Measurements from ENCODE around the gene NFATC3.

Gene NFATC3

DNA sequence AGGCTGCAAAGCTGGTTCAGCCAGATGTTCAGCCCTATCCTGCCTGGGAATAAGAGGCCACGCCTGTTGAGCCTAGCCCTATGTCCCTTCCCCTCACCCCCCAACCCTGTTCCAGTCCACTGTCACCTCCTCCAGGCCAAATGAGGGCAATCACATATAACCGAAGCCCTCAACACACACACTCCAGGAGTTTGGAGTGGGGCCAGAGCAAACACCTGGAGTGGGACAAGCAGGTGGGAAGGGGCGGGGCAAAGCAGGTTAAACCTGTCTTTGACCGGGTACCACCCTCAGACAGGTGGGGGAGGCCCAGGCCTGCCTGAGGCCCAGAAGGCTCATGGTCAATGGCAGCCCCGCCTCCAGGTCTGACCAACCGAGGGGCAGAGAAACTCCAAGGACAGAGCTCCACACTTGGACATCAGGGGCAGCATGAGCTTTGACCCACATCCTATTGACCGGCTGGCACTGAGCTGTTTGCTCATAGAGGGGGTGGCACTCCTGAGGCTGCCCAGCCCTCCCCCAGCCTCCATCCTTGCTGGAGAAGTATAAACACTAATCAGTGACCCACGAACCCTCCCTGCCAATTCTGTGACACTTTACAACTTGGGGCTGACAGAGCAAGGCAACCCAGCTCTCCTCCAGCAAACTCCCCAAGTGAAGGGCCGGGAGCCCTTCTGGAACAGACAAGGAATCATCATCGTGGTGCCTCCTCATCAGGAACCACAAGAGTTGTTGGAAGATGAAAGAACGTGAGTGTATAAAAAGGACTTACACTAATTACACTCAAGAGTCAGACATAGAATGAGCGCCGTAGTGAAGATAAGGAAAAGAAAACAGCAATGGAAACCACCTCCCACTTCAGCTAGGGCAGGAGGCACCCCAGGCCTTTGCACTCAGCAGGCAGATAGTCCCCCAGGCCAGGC, 149.3 kb downstream of the NFATC3 start:
- peak; percentile 22 to 72 for DNase-seq

DNA sequence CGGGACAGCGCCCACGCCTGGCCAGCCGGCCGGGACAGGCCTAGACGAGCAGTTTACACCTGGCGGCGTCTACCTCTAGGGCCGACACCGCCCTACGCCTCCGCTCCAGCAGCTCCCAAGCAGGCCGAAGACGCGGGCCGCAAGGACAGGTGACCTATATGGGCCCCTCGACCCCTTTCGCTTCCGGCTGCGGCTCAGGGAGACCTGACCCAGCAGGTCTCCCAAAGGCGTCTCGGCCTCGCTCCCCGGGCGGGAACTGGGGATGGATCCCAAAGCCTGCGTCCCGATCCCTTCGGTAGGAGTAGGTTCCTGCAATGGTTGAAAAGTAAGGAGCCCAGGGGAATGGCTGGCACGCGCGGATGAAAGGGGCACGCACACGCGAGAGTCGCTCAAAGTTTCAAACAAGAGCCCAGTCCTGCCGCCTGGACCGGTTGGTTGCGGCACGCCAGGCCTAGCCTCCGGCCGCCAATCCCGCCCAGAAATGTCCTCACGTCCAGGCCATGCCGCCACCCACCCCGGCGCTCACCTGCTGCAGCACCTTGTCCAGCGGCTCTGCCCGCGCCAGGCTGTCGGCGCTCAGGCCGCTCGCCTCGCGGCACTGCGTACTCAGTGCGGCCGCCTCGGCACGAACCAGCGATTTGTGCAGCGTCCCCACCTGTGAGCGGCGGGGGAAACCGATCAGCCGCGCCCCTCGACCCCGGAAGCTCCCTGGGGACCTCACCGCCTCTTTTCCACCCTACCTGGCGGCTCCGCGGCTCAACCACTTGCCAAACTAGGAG, 150.1 kb downstream of the NFATC3 start:
- no peak for DNase-seq

DNA sequence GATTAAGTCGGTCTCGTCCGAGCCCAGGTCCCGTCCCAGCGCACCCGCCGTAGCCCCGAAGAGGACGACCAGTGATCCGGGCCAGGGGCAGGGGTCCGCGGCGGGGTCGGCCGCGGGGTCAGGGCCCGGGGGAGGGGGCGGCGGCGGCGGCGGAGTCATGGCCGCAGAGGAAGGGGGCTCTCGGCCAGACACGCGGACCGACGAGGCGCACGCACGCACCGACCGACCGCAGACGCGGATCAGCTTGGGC, 150.6 kb downstream of the NFATC3 start, which contains the start of gene ESRP2:
TSS of gene ESRP2 (minus strand) at position 241 of the 250 bp plus-strand sequence. CDS start at position 159, 82 bp downstream.
- DNase-seq = peak in 1 of 2 experiments; percentile 14

DNA sequence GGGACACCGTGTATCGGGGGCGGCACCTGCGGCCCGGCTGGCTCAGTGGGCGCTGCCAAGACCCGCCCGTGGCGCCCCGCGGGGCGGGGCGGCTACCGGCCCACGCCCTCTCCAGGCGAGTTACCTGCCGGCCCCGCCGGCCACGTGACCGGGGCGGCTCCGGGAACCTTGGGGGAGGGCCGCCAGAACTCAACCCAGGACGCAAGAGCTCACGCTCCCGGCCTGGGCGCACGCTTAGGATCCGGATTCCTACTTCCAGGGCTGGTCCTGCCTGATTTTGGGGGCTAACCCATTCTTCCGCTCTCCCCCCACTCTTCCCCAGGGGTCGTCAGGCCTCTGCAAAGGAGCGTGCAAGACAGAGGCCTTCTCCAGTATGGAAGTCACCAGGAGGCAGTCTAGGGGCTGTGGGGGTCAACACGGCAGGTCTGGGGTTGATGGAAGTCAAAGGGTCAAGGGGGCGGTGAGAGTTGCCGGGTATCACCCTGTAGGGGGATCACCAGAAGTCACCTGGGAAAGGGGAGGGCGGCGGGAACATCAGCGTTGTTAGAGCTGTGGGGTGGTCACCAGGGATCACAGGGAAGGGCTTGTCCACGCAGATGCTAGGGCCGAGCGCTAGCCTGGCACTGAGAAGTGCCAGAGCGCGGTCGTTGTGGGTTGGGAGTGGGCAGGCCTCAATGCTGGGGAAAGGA, 151.1 kb downstream of the NFATC3 start:
- DNase-seq = peak; percentile 40 to 61

DNA sequence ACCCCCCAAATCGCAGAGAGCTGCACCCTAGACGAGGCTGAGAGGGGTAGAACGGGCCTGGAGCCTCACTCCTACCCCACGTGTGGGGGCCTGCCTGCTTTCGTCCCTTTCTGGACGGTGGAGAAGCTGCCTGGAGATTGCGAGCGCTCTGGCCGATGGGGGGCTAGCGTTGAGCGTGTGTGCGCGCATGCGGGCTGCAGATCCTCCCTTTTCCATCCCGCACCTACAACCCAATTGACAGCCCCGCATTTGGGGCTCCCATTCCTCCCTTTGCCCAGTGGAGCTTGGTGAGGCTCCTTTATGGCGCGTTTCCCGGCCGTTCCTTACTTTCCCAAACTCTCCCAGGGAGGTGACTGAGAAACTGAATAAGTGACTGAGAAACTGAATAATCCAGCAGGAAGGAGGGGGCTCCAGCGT, 151.7 kb downstream of the NFATC3 start:
- no peak for DNase-seq

DNA sequence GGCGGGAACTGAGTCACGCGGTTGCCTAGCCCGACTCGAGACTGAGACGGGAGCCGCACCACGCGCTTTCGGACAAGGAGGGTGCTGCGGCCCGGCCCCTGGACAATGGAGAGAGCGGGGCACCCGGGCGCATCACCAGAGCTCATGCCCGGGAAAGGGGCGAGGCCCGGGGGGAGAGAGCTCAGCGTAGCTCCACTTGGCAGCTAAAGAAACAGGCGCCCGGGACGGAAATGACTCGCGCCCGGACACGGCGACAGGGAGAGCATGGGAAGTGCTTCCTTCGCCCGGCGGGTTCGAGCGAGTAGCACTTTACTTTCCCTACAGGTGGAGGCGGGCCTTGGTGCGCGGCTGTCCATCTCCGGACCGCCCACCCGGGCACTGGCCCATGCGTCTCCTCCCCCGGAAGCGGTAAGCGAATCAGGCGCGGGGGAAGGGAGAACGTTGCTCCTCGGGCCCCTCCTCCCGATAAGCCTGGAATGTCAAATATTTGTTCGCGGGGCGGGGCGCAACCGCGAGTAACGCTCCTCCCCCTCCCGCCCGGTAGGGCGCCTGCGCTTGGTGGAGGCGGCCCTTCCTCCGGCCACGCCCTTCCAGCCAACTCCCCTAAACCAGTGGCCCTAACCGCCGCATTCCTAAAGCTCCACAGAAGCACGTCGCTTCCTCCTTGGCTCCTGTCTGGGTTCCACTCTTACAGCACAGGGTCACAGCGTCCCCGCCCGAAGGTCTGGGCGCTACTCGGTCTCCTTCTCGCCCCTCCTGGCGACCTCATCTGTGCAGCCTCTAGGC, 152.3 kb downstream of the NFATC3 start:
- DNase-seq = peak; percentile 90 to 91

DNA sequence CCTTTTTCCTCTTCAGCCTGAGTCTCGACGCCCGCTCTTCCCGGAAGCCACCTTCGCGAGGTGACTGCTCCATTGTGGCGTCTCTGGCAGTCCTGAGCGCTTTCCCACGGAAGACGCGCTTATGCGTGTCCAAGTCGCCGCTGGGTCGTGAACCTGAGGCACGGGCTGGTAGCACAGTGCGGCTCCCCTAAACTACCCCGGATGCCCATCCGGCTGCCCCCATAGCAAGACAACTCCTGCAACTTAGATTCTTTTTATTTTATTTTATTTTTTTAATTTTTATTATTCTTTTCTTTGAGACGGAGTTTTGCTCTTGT, 152.8 kb downstream of the NFATC3 start:
- no peak for DNase-seq

DNA sequence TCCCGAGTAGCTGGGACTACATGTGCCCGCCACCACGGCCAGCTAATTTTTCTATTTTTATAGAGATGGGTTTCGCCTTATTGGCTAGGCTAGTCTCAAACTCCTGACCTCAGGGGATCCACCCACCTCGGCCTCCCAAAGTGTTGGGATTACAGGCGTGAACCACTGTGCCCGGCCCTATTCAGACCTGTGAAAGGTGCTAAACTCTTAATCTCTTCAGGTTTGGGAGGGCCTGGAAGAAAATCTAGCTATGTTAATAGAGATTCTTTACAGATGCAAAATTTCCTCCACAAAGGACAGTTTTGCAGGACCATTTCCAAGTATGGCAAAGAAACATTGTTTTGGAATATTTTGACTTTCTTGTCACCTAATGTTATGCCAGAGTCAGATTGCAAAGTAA, 156.9 kb downstream of the NFATC3 start:
- no peak for DNase-seq

DNA sequence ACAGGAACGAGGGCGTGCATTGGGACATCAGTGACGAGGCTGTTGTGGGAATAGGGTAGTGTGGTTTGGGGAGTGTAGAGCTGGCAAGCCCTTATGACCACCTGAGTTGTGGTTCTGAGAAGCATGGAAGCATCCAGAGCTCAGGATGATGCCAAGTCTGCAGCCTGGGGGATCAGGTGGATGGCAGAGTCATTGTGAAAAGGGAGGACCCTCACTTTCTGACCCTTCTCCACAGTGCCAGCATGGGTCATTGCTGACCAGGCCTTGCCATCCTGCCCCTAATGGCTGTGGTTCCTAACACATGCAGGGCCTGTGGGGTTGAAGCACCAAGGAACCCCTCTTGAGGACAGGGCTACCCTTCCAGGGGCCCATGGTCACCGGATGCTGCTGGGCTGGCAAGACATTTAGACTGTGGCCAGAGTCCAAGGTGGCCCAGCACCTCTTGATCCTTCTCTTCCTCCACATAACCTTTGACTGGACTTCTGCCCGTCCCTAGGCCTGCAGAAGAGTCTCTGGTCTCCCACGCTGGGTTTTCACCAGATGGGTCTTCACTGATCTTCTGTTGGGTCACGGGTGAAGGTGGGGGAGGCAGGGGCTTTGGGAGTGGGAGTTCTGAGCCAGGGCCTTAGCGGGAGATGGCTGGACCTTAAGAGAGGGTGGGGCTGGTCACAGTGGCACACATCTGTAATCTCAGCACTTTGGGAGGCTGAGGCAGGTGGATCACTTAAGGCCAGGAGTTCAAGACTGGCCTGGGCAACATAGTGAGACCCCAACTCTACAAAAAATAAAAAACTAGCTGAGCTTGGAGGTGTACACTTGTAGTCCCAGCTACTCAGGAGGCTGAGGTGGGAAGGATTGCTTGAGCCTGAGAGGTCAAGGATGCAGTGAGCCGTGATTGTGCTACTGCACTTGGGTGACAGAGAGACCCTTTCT, 158.0 kb downstream of the NFATC3 start:
- DNase-seq = no peak

DNA sequence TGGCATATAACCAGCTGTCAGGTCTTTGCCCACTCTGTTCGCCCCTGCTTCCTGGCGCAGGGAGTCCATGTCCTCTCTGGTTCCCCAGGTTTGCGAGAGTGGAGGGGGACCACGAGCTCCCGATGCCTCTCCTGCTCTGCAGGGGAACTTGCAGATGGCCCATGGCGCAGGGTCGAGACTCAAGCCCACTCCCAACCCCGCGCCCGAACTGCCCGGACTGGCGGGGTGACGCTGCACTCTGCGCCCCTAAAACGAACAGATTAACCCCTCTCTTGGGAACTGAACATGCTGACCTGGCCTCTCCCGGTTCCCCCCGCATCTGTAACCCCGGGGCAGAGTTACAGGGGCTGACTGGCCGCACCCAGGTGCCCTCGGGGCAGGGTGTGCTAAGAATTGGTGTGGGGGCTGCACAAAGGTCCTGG, 159.3 kb downstream of the NFATC3 start:
- no peak for DNase-seq

DNA sequence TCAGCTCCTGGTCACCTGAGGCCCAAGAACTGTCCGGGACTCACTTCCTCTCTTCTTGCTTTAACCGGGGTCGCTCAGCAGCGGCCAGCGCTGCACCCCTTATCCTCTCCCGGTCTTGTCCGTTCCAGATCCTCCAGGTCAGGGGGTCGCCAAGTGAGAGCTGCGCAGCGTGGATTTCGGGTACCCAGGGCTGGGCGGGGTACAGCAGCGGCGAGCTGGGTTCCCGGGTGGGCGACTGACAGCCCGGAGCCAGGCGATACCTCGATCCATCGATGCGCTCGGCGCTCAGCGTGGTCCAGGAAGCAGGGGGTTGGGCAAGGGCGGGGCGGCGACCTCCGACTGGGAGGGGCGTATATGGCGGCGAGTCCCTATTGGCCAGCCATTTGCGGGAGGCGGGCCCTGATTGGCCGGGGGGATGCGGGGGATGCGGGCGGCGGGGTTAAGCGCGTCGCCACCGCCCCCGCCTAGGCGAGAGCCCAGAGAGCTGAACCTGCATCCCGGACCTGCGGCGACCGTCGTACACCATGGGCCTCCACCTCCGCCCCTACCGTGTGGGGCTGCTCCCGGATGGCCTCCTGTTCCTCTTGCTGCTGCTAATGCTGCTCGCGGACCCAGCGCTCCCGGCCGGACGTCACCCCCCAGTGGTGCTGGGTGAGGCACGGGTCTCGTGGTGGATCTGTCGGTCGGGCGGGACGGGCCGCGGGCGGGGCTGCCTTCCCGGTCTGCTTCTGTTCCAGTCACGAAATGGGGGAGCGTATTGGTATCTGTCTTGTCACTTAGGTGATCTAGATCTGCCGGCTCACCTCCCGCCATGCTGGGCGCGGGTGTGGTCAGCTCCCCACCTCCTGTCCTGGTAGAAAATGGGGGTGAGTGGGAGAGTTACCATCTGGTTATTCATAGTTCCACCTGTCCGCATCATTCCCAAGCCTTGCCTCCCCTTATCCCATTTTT, 160.0 kb downstream of the NFATC3 start, which contains the start of gene PLA2G15:
TSS of gene PLA2G15 (plus strand) at position 471 of the 951 bp plus-strand sequence. CDS start at position 525, 54 bp downstream.
- peak; percentile 82 to 83 for DNase-seq

DNA sequence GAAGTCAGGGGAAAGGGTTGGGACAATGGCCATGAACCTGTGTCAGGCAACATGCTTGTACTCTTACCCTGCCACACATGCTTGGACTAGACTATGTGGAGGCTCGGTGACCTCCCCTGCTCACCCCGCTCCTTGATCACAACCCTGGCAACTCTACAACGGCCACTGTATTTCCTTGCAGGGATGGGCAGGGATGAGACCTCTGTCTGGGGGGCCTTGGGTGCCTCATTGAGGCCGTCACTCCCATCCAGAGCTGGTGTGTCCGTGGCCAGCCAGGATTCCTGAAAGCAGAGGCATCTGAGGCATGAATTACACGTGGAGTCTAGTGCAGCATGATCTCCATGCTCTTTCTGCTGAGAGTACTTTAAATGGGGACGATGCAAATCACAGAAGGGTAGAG, 161.0 kb downstream of the NFATC3 start:
- DNase-seq = no peak

DNA sequence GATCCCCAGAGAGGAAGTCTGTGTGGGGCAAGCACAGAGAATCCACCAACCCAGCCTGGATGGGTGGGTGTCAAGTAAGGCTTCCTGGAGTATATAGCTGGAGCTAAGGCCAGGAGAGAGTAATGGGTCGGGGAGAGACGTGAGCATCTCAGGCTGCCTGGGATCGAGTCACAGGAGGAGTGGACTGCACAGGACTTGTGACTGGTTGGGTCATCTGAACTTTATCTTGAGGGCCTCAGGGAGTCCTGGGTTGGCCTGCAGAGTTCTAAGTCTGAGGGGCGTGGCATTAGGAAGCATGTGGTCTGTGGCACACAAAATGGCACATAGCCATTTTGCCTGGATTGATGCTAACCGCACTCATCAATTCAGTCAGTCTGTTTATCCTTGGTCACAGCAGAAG, 161.5 kb downstream of the NFATC3 start:
- no peak for DNase-seq

DNA sequence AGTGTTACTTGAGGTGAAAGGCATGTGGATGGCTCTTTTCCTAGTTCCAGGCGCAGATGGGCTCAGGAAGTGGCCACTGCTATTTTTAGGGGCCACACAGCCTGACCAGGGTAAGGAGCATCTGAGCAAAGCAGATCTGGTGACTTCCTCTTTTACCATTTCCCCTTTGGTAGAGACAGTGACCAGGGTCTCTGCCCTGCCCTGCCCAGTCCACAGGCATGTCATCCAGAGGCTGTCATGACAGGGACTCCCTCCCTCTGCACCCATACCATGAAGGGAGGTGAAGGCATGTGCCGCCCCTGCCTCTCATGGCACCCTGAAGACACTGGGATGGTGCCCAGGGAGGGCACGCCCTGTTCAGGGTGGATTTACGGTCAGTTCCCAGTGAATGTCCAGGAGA, 162.2 kb downstream of the NFATC3 start:
- DNase-seq = no peak

DNA sequence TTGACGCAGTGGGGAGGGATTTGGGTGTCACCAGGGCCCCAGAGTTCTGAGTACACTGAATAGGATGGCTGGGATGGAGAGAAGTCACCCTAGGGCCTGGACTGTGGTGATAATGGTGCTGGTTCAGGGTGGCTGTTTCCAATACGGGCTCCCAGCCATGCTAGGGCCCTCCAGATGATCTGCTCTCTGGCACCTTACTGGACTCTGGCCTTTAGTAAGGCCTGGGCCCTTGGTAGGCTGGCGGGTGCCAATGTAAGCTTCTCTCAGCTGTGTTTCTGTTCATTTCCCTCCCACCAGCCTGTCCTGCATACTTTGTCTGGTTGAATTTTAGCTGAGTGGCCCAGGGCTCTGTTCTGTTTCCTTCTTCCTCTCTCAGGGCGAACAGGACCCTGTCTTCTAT, 162.8 kb downstream of the NFATC3 start:
- DNase-seq = no peak

DNA sequence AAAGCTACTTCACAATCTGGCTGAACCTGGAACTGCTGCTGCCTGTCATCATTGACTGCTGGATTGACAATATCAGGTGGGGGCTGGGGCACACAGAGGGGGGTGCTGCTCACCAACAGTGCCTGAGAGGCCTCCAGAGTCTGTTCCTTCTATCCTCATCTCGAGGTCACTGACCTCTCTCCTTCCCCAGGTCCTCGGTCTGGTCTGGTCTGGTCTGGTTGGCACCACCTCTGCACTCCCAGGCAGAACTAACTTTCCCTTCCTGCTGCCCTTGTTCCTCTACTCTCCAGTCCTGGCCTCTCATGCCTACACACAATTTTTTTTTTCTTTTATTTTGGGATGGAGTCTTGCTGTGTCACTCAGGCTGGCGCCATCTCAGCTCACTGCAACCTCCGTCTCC, 164.2 kb downstream of the NFATC3 start:
- no peak for DNase-seq

DNA sequence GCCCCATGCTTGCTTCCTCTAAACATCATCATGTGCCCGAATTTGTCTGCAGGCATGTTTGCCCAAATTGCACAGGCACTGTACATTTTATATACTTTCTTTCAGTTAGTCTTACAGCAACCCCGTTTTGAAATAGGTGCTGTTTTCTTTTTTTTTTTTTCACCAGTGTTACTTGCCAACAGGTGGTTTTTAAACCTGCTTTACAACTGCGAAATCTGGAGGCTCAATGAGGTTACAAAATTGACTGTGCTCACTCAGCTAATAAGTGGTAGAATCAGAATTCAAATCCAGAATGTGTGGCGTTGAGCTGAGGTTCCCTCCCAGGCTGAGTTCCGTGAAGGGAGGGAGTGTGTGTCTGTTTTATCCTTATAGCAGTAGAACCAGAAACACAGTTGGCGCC, 165.8 kb downstream of the NFATC3 start:
- no peak for DNase-seq

DNA sequence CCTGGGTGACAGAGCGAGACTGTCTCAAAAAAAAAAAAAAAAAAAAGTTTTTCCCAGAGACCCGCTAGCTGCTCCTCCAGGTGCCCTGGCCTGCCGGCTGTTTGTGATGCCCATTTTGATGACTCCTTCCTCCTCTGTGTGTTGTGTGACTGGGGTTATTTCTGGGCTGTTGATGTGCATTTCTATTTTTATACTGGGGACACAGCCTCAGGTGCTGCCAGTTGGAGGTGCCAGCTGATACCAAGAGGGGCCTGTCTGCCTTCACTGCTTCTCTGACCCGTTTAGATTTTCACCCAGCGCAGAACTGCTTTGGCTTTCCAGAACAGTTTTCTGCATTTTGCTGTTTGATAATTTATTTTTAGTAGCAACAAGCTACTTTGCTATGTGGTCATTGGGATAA, 166.7 kb downstream of the NFATC3 start:
- DNase-seq = no peak

DNA sequence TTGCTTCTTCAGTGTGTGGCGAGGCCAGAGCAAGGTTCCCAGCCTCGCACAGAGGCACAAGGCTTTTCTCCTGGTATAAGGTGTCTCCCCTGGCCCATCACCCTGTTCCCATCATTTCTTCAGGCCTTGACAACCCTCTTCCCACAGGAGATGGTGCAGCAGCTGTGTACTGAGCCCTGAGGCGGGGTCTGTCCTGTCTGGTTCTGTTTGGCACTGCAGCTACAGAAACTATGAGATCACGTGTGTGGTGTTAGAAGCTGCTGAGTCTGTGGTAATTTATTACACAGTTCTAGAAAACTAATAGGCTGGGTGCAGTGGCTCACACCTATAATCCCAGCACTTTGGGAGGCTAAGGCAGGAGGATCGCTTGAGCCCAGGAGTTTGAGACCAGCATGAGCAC, 167.2 kb downstream of the NFATC3 start:
- DNase-seq = no peak

DNA sequence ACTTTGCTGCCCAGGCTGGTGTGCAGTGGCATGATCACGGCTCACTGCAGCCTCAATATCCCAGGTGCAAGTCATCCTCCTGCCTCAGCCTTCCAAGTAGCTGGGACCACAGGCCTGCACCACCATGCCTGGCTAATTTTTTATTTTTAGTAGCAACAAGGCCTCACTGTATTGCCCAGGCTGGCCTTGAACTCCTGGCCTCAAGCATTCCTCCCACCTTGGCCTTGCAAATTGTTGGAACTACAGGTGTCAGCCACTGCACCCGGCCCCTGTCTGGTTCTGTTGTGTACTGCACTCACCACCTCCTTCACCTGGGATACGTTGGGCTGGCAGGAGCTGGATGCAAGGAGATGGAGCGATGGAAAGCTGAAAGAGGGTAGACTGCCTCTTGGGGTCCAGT, 168.6 kb downstream of the NFATC3 start:
- DNase-seq = no peak
